ENCODE measurements around the gene ADGRG2.

ADGRG2 gene

DNA sequence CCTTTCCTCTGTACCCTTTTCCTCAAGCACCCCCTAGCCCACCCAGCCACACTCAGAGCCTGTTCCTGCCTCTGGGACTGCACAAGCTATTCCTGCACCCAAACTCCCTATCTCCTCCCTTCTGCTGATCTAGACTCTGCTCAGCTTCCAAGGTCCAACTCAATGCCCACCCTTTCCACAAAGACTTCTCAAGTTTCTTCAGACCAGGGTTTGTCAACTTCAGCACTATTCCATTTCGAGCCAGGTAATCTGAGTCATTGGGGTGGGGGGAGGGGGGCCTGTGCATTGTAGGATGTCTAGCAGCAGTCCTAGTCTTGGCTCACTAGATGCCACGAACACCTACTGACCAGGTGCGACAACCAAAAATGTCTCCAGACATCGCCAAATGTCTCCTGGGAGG, 175.7 kb downstream of the ADGRG2 start:
- DNase-seq, result no peak

DNA sequence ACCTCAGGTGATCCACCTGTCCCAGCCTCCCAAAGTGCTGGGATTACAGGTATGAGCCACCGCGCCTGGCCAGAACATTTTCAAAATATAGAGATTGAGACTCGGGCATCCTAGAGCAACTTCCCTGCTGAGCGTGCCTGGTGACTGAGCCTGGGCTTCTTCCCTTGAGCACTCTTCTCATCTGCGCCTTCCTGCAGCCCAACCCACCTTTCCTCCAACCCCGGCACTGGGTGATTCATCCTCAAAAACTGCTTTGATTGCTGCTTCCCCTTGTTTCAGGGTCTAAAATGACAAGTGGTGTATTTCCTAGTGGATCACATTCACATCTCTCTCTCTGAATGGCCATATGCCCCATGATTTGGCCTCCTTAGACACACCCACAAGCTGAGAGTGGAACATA, 176.1 kb downstream of the ADGRG2 start:
- DNase-seq, result no peak

DNA sequence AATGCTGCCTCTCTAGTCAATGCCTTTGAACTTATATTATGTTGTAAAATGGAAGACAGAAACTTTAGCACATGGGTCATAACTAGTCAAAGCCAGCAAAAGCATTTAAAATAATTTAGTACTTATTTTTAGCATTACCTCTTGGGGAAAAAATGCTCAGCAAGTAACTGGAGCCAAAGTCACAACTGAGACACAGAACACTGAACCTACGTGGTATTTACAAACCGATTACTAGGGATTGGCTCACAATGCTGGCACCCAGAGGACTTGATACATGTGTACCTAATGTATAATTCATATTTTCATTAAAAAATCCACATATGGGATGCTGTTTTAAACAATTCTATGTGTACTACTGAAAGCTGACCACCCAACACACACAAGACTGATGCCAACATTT, 176.8 kb downstream of the ADGRG2 start:
- DNase-seq, result no peak

DNA sequence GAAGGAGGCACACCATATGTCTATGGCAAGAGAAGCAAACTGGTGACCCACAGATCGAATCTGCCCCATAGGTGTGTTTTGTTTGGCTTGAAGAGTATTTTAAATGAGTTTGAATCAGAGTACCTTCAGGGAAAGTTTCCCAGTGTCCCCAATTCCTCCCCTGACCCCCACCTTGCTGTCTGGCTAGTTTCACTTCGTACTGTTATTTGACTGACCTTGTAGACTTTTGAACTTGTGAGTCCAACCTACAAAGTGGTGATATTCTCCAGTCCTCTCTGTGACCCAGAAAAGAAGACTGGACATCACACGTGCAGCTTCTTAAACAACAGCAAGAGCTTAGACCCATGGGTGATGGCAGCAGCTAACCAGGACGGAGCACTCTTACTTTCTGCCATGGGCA, 177.8 kb downstream of the ADGRG2 start:
- DNase-seq, result no peak

DNA sequence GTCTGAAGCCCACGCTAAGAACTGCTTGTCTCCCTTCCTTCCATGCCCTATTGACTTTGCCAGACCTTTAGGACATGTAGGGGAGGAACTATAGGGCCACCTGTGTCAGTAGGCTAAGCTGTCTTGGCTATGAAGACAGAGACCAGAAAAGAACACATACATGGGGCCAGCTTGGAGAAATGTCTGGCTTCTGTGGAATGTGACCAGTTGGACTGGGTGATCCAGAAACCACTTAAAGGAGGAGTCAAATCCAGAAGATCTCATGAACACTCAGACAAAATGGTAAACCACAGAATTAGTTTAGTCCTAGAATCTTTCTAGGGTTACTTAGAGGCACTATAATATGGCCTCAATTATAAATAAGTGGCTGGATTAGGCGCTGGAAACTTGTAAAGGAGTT, 180.4 kb downstream of the ADGRG2 start:
- DNase-seq, result no peak
